ENCODE measurements around the gene CD247. TPM values are rescaled to one million over a fixed set of nuclear protein-coding genes. Genes with fewer than 3 reads are reported as not detected.

The CD247 gene
- total and polyA plus RNA-seq, 2 of the 13 experiments (the other 11 are each of a cell fraction or from before 2014, with no cell fraction given), result 0.20 TPM; not detected in 1

DNA sequence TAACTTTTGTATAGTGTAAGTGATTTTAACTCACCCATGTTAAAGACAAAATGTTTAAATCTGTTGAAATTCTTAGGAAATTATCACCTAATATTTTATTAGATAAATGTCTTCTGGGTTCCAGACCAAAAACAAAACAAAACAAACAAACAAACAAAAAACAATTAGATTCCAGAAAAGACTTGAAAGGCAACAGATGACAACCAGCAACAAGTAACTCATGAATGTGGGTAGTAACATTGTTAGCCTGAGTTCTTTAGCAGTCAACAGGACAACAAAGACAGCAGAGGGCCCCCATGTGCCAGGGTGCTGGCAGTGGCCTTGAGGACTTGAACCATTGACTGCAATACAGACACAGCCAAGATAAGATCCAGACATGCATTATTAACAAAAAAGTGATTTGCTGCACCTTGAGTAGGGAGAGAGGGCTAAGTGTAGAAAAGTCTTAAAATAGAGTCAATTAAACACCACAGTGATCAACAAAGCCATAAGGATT lies 2.4 kb upstream of the CD247 start:
- CTCF ChIA-PET (ENCODE audit: low intra/inter-chr PET ratio, low total read pairs), result no interaction called here
- DNase-seq (ENCODE audit: low spot score) (no peak), FAIRE-seq (no peak), ATAC-seq (no peak)
- in situ Hi-C loops (cut with HindIII; ENCODE audit: extremely low pct_ligation_motif_present, low pct_unique_long_range_greater_than_20kb) (no loop called here), intact Hi-C loops (cut with micrococcal nuclease; ENCODE audit: unreplicated experiment) (no loop called here)
- Histone ChIP-seq H2AFZ (ENCODE audit: low read length) (no peak overlapping the region), H3K9ac (ENCODE audit: insufficient read depth, low read depth, low read length) (no peak overlapping the region), H3K27me3 (ENCODE audit: control insufficient read depth in 1 of 2, insufficient read depth in 2 of 2, low read length in 2 of 2) (no peaks in the 10 kb centered on the region; a peak in 2 of 5 replicates), H3K4me1 (ENCODE audit: insufficient read depth, low read length) (peaks cover 9% of the 10 kb centered on the region), H3K79me2 (ENCODE audit: insufficient read depth, low read length) (no peaks in the 10 kb centered on the region), H3K4me3 (replicated peaks in 1 of 3; ENCODE audit: insufficient read depth in 1 of 3, low read depth in 2 of 3, low read length in 3 of 3) (no peak overlapping the region), H3K4me2 (ENCODE audit: low read depth, low read length) (no peak overlapping the region), H3K36me3 (replicated peaks in 1 of 2; ENCODE audit: control insufficient read depth in 1 of 2, insufficient read depth in 2 of 2, low read length in 2 of 2) (no peaks in the 10 kb centered on the region), H3K9me3 (ENCODE audit: low read length) (no peaks in the 10 kb centered on the region), H3K27ac (ENCODE audit: extremely low read length, insufficient read depth, low read length) (no peak overlapping the region), H4K20me1 (ENCODE audit: insufficient read depth, low read length) (no peaks in the 10 kb centered on the region)
- POLR2A ChIA-PET, result no interaction called here
- no TSS peak for BruUV-seq (replicated peaks)
- TF ChIP-seq, protein P1, sequence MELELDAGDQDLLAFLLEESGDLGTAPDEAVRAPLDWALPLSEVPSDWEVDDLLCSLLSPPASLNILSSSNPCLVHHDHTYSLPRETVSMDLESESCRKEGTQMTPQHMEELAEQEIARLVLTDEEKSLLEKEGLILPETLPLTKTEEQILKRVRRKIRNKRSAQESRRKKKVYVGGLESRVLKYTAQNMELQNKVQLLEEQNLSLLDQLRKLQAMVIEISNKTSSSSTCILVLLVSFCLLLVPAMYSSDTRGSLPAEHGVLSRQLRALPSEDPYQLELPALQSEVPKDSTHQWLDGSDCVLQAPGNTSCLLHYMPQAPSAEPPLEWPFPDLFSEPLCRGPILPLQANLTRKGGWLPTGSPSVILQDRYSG (CRISPR knock-in tag; IDR thresholded peaks at IDR 0.05), result no peak
- TF ChIP-seq SAFB2 (CRISPR knock-in tag; IDR thresholded peaks at IDR 0.05; ENCODE audit: borderline replicate concordance, low read depth), result no peak
- peak; percentile 24; the same call in 1 of the 2 replicates for TF ChIP-seq SMC3 (IDR thresholded peaks at IDR 0.05; ENCODE audit: low read length)
- TF ChIP-seq, protein P2, sequence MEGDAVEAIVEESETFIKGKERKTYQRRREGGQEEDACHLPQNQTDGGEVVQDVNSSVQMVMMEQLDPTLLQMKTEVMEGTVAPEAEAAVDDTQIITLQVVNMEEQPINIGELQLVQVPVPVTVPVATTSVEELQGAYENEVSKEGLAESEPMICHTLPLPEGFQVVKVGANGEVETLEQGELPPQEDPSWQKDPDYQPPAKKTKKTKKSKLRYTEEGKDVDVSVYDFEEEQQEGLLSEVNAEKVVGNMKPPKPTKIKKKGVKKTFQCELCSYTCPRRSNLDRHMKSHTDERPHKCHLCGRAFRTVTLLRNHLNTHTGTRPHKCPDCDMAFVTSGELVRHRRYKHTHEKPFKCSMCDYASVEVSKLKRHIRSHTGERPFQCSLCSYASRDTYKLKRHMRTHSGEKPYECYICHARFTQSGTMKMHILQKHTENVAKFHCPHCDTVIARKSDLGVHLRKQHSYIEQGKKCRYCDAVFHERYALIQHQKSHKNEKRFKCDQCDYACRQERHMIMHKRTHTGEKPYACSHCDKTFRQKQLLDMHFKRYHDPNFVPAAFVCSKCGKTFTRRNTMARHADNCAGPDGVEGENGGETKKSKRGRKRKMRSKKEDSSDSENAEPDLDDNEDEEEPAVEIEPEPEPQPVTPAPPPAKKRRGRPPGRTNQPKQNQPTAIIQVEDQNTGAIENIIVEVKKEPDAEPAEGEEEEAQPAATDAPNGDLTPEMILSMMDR (CRISPR knock-in tag; IDR thresholded peaks at IDR 0.05), result peak; percentile 32
- no peak for TF ChIP-seq ZNF253 (CRISPR knock-in tag; IDR thresholded peaks at IDR 0.05; ENCODE audit: borderline replicate concordance)
